HepG2 (cell line): ENCODE data around the gene DIP2C. TPM values are rescaled to one million over a fixed set of nuclear protein-coding genes. Genes with fewer than 3 reads are reported as not detected.

ENCODE experiments used
- ATAC-seq: fragments of 200-7000 bp; cut with Tn5 transposase; 3 replicates; pipeline ENCODE4 v1.9.1; 2020; ENCODE audit warnings: mild to moderate bottlenecking, moderate library complexity
- BruUV-seq: library from RNA; stranded (reverse); fragments of 400-500 nt; replicated peaks from 2 replicates; lab custom pipeline; 2021; lab: Mats Ljungman, UMichigan
- CTCF ChIA-PET: fragments of 300-600 bp; formaldehyde crosslinking; extraction: SDS; loops from one replicate; lab custom pipeline; 2021; ENCODE audit warnings: low total read pairs, inconsistent platforms, low intra/inter-chr PET ratio; lab: Yijun Ruan, JAX
- POLR2A ChIA-PET: fragments of 350-600 bp; sonication (Branson Sonifier 250); formaldehyde crosslinking; loops from one replicate; lab custom pipeline; 2020; ENCODE audit warnings: antibody characterized with exemption, inconsistent platforms; lab: Yijun Ruan, JAX
- DNase-seq: peaks from one replicate; pipeline ENCODE4 v3.0.0-alpha.2; 2015; ENCODE audit warnings: low spot score
- FAIRE-seq: peaks from 3 replicates; lab custom pipeline; 2011; peaks lifted over from hg19 to GRCh38; lab: Jason Lieb, UNC
- H2AFZ ChIP-seq: one replicate; pipeline ENCODE4 v1.6.1; 2011; ENCODE audit warnings: low read length, inconsistent platforms
- H3K27ac ChIP-seq: fragments of 300-600 bp; 3 replicates; pipeline ENCODE4 v1.8.0; 2011; ENCODE audit warnings: mixed run types, mild to moderate bottlenecking, mixed read lengths, low read length, inconsistent platforms; ENCODE audit not compliant: insufficient read depth; ENCODE audit errors: extremely low read length
- H3K27me3 ChIP-seq, 2 experiments: fragments of 200-600 bp in 1 of 2; 2 replicates in 1 of 2; 3 replicates in 1 of 2; pipeline versions ENCODE4 v1.6.0 to v1.8.0; 2011; ENCODE audit warnings: low read length in 2 of 2, mild to moderate bottlenecking in 2 of 2, moderate library complexity in 2 of 2, inconsistent platforms in 1 of 2; ENCODE audit not compliant: insufficient read depth in 2 of 2, control insufficient read depth in 1 of 2
- H3K36me3 ChIP-seq, 2 experiments: fragments of 200-600 bp in 1 of 2; replicated peaks in 1 of 2; 2 replicates in 1 of 2; 3 replicates in 1 of 2; pipeline versions ENCODE4 v1.5.1 to v1.8.0; 2011; ENCODE audit warnings: low read length in 2 of 2, inconsistent platforms in 1 of 2; ENCODE audit not compliant: insufficient read depth in 2 of 2, control insufficient read depth in 1 of 2
- H3K4me1 ChIP-seq: 2 replicates; pipeline ENCODE4 v1.5.1; 2012; ENCODE audit warnings: low read length, inconsistent platforms; ENCODE audit not compliant: insufficient read depth
- H3K4me2 ChIP-seq: 2 replicates; pipeline ENCODE4 v1.6.0; 2011; ENCODE audit warnings: low read depth, low read length, inconsistent platforms
- H3K4me3 ChIP-seq, 3 experiments: fragments of 200-600 bp in 1 of 3; sonication (generic), shearing (Covaris generic) in 1 of 3; replicated peaks in 1 of 3; 2 replicates each; pipeline ENCODE4 v1.5.1; 2011 to 2016; ENCODE audit warnings: low read length in 3 of 3, inconsistent platforms in 2 of 3, low read depth in 2 of 3, mild to moderate bottlenecking in 2 of 3, control low read depth in 1 of 3, mixed read lengths in 1 of 3; ENCODE audit not compliant: insufficient read depth in 1 of 3
- H3K79me2 ChIP-seq: one replicate; pipeline ENCODE4 v1.6.1; 2011; ENCODE audit warnings: low read length, inconsistent platforms; ENCODE audit not compliant: insufficient read depth
- H3K9ac ChIP-seq: 2 replicates; pipeline ENCODE4 v1.6.0; 2011; ENCODE audit warnings: mild to moderate bottlenecking, low read depth, low read length, inconsistent platforms; ENCODE audit not compliant: insufficient read depth
- H3K9me3 ChIP-seq: 2 replicates; pipeline ENCODE4 v1.5.1; 2012; ENCODE audit warnings: mild to moderate bottlenecking, low read length
- H4K20me1 ChIP-seq: 2 replicates; pipeline ENCODE4 v1.6.0; 2011; ENCODE audit warnings: inconsistent platforms, mild to moderate bottlenecking, low read length, moderate library complexity; ENCODE audit not compliant: insufficient read depth
- ATF2 ChIP-seq: sonication (generic); formaldehyde crosslinking; IDR thresholded peaks from 2 replicates; pipeline ENCODE4 v1.4.0; 2020; ENCODE audit warnings: missing genetic modification reagents
- CCDC6 ChIP-seq: sonication (generic); formaldehyde crosslinking; IDR thresholded peaks from 2 replicates; pipeline ENCODE4 v1.8.1; 2022; ENCODE audit warnings: mild to moderate bottlenecking, missing genetic modification reagents, moderate library complexity
- DBP ChIP-seq: sonication (generic); formaldehyde crosslinking; IDR thresholded peaks from 2 replicates; pipeline ENCODE4 v1.4.0; 2020; ENCODE audit warnings: missing genetic modification reagents; ENCODE audit errors: not compliant biosample characterization
- GTF2F1 ChIP-seq: fragments of 150-350 bp; IDR thresholded peaks from 2 replicates; pipeline ENCODE4 v1.6.1; 2014; ENCODE audit warnings: low read length
- HHEX ChIP-seq: IDR thresholded peaks from 2 replicates; pipeline ENCODE4 v1.6.1; 2016; ENCODE audit warnings: control low read depth
- HMGXB3 ChIP-seq: sonication (generic); formaldehyde crosslinking; IDR thresholded peaks from 2 replicates; pipeline ENCODE4 v1.4.0; 2020; ENCODE audit warnings: missing genetic modification reagents, borderline replicate concordance
- HNF1B ChIP-seq: sonication (generic); formaldehyde crosslinking; IDR thresholded peaks from 2 replicates; pipeline ENCODE4 v1.5.1; 2020; ENCODE audit warnings: mild to moderate bottlenecking, moderate library complexity, missing genetic modification reagents
- ZFP91 ChIP-seq: sonication (generic); formaldehyde crosslinking; IDR thresholded peaks from 2 replicates; pipeline ENCODE4 v1.9.0; 2022; ENCODE audit warnings: missing genetic modification reagents, mild to moderate bottlenecking, borderline replicate concordance
- ZNF263 ChIP-seq: sonication (generic); formaldehyde crosslinking; IDR thresholded peaks from 2 replicates; pipeline ENCODE4 v1.4.0; 2020; ENCODE audit warnings: missing genetic modification reagents
- ZNF264 ChIP-seq: sonication (generic); formaldehyde crosslinking; IDR thresholded peaks from 2 replicates; pipeline ENCODE4 v1.4.0; 2020; ENCODE audit warnings: missing genetic modification reagents
- ZNF335 ChIP-seq: sonication (generic); formaldehyde crosslinking; IDR thresholded peaks from 2 replicates; pipeline ENCODE4 v1.4.0; 2020; ENCODE audit warnings: missing genetic modification reagents
- ZNF747 ChIP-seq: sonication (generic); formaldehyde crosslinking; IDR thresholded peaks from 2 replicates; pipeline ENCODE4 v1.8.1; 2023; ENCODE audit warnings: missing genetic modification reagents, mild to moderate bottlenecking, borderline replicate concordance
- ZNF800 ChIP-seq: sonication (generic); formaldehyde crosslinking; IDR thresholded peaks from 2 replicates; pipeline ENCODE4 v1.4.0; 2020; ENCODE audit warnings: missing genetic modification reagents
- WGBS: methylation state at CpG from one replicate; pipeline ENCODE4 v1.1.6; 2017; ENCODE audit warnings: low lambda C conversion rate; 5-methylcytosine and 5-hydroxymethylcytosine counted together
- in situ Hi-C: cut with HindIII; loops from 2 replicates; pipeline ENCODE4 v1.10.0; 2017; ENCODE audit warnings: low pct_unique_long_range_greater_than_20kb; ENCODE audit not compliant: extremely low pct_ligation_motif_present
- intact Hi-C: fragments of 100-400 bp; cut with micrococcal nuclease; formaldehyde crosslinking; loops from one replicate; pipeline ENCODE4 v1.10.0; 2022; ENCODE audit not compliant: unreplicated experiment
- polyA plus RNA-seq, 8 experiments: library from polyadenylated mRNA; depleted of rRNA in 3 of 8; stranded (reverse) in 7 of 8; unstranded in 1 of 8; fragments of >200 nt; fragmentation: Illumina TruSeq in 4 of 8; extraction: Trizol in 4 of 8; gene quantifications; 2 replicates each; pipeline versions ENCODE4 v1.2.1 to v1.2.3, GENCODE V29; 2011 to 2016; ENCODE audit warnings: low read depth in 4 of 8, missing spikeins in 1 of 8, mixed read lengths in 1 of 8; ENCODE audit not compliant: insufficient read depth in 1 of 8
- total RNA-seq, 5 experiments: library from RNA; depleted of rRNA; stranded (reverse); fragments of >200 nt; fragmentation: Illumina TruSeq; extraction: Trizol; gene quantifications; 2 replicates each; pipeline ENCODE4 v1.2.3, GENCODE V29; 2016; ENCODE audit warnings: low read depth in 1 of 5

The DIP2C gene
- total and polyA plus RNA-seq, 2 of the 13 experiments (the other 11 are each of a cell fraction or from before 2014, with no cell fraction given): 2.2 to 2.7 TPM

- Histone ChIP-seq H3K4me2 (no peak overlapping the region), H3K79me2 (no peaks in the 10 kb centered on the region), H4K20me1 (peaks cover 3% of the 10 kb centered on the region; the same call in 1 of the 2 replicates), H3K27ac (no peak overlapping the region), H3K27me3 (no peaks in the 10 kb centered on the region), H2AFZ (no peak overlapping the region), H3K9me3 (no peaks in the 10 kb centered on the region), H3K4me1 (peaks cover 23% of the 10 kb centered on the region), H3K4me3 (no peak overlapping the region), H3K9ac (no peak overlapping the region), H3K36me3 (no peaks in the 10 kb centered on the region)
- FAIRE-seq: no peak
- no peak for DNase-seq
- BruUV-seq: no TSS peak
- in situ Hi-C loops (no loop called here), intact Hi-C loops (no loop called here)
- WGBS: 68% methylated on average over 4 of the region's 4 CpGs
- ChIA-PET POLR2A (no interaction called here), CTCF (no interaction called here)
- no peak for ATAC-seq
- no peak for TF ChIP-seq ATF2 (CRISPR knock-in tag)
- TF ChIP-seq ZNF335: no peak
- TF ChIP-seq HNF1B: no peak
- no peak for TF ChIP-seq ZNF800
- TF ChIP-seq ZNF263 (CRISPR knock-in tag): no peak
- no peak for TF ChIP-seq DBP (CRISPR knock-in tag)
- no peak for TF ChIP-seq CCDC6 (CRISPR knock-in tag)
- TF ChIP-seq HMGXB3 (CRISPR knock-in tag): no peak
- TF ChIP-seq ZNF264 (CRISPR knock-in tag): no peak
- TF ChIP-seq ZNF747 (CRISPR knock-in tag): no peak
- TF ChIP-seq HHEX (CRISPR knock-in tag): no peak
- no peak for TF ChIP-seq GTF2F1
- TF ChIP-seq ZFP91 (CRISPR knock-in tag): no peak
Observed at GRCh38 chr10:562142-562541, 127.3 kb downstream of the DIP2C start.
